DND-41 (cell line): ENCODE measurements around the gene RASA2.

Experiments used
- EZH2 ChIP-seq: IDR thresholded peaks from 3 replicates; pipeline ENCODE4 v1.6.1; 2012; ENCODE audit warnings: borderline replicate concordance, low read depth, mild to moderate bottlenecking, moderate library complexity, low read length, inconsistent platforms; ENCODE audit not compliant: severe bottlenecking
- TF ChIP-seq, protein P1 (sequence below): IDR thresholded peaks from 2 replicates; pipeline ENCODE4 v1.5.1; 2012; ENCODE audit warnings: borderline replicate concordance, low read length, moderate library complexity, mild to moderate bottlenecking; ENCODE audit not compliant: poor library complexity, severe bottlenecking; ENCODE audit errors: extremely low read depth

DNA sequence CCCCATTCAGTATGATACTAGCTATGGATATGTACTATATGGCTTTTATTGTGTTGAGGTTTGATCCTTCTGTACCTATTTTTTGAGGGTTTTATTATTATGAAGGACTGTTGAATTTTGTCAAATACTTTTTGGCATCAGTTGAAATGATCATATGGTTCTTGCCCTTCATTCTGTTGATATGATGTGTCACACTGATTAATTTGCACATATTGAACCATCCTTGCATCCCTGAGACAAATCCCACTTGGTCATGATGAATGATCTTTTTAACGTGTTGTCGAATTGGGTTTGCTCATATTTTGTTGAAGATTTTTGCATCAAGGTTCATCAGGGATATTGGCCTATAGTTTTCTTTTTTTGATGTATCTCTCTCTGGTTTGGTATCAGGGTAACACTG is 61.0 kb downstream of the RASA2 start:
- TF ChIP-seq, protein P1, sequence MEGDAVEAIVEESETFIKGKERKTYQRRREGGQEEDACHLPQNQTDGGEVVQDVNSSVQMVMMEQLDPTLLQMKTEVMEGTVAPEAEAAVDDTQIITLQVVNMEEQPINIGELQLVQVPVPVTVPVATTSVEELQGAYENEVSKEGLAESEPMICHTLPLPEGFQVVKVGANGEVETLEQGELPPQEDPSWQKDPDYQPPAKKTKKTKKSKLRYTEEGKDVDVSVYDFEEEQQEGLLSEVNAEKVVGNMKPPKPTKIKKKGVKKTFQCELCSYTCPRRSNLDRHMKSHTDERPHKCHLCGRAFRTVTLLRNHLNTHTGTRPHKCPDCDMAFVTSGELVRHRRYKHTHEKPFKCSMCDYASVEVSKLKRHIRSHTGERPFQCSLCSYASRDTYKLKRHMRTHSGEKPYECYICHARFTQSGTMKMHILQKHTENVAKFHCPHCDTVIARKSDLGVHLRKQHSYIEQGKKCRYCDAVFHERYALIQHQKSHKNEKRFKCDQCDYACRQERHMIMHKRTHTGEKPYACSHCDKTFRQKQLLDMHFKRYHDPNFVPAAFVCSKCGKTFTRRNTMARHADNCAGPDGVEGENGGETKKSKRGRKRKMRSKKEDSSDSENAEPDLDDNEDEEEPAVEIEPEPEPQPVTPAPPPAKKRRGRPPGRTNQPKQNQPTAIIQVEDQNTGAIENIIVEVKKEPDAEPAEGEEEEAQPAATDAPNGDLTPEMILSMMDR = no peak
- no peak for TF ChIP-seq EZH2
